Kidney epithelial cell (primary cell): ENCODE results near the gene ARRDC2. TPM values are rescaled to one million over a fixed set of nuclear protein-coding genes. Genes with fewer than 3 reads are reported as not detected.
"Not testable (repeated sequence)": the region's sequence is repeated elsewhere in the genome, so short reads cannot be mapped to it uniquely, and the experiment has no call there.

ENCODE experiments used
- DNase-seq: peaks from one replicate; pipeline ENCODE4 v3.0.0-alpha.2; 2010; ENCODE audit warnings: low read depth
- H3K27me3 ChIP-seq: 2 replicates; pipeline ENCODE4 v1.6.0; 2011; ENCODE audit warnings: low read length; ENCODE audit not compliant: control insufficient read depth, insufficient read depth
- H3K36me3 ChIP-seq: 2 replicates; pipeline ENCODE4 v1.5.1; 2011; ENCODE audit warnings: low read length; ENCODE audit not compliant: control insufficient read depth, insufficient read depth
- H3K4me3 ChIP-seq: 2 replicates; pipeline ENCODE4 v1.5.1; 2011; ENCODE audit warnings: low read depth, mild to moderate bottlenecking, control low read depth, low read length
- CTCF ChIP-seq: IDR thresholded peaks from 2 replicates; pipeline ENCODE4 v1.5.1; 2011; ENCODE audit warnings: mild to moderate bottlenecking, moderate library complexity, low read length, control low read depth, inconsistent platforms; ENCODE audit not compliant: insufficient read depth, poor library complexity, severe bottlenecking
- total RNA-seq: library from RNA; depleted of rRNA; stranded (reverse); fragments of >200 nt; gene quantifications from 2 replicates; pipeline ENCODE4 v1.2.3, GENCODE V29; 2015

Gene ARRDC2
- total RNA-seq, 1 donor from 2014 or later, result 8.4 TPM

GRCh38 chr19:17985037-17985818 lies 22.7 kb upstream of the ARRDC2 start:
- DNase-seq, result no peak
- Histone ChIP-seq H3K27me3 (peaks cover 6% of the 10 kb centered on the region), H3K4me3 (no peak overlapping the region), H3K36me3 (no peaks in the 10 kb centered on the region)
- no peak for TF ChIP-seq CTCF

- not testable (repeated sequence) for H3K27me3 ChIP-seq, H3K4me3 ChIP-seq, H3K36me3 ChIP-seq, DNase-seq
Observed at GRCh38 chr19:17986569-17986968, 21.4 kb upstream of the ARRDC2 start.

GRCh38 chr19:17988161-17988560 lies 19.8 kb upstream of the ARRDC2 start:
- Histone ChIP-seq H3K4me3 (no peak overlapping the region), H3K36me3 (no peaks in the 10 kb centered on the region), H3K27me3 (peaks cover 2% of the 10 kb centered on the region)
- no peak for TF ChIP-seq CTCF
- DNase-seq, result no peak

GRCh38 chr19:17989425-17990094 lies 18.4 kb upstream of the ARRDC2 start:
- no peak for DNase-seq
- H3K4me3 ChIP-seq, result no peak overlapping the region
- no peaks in the 10 kb centered on the region for H3K36me3 ChIP-seq
- no peak for TF ChIP-seq CTCF
- H3K27me3 ChIP-seq, result peaks cover 6% of the 10 kb centered on the region

GRCh38 chr19:17993076-17993813 lies 14.7 kb upstream of the ARRDC2 start:
- no peak for TF ChIP-seq CTCF
- peaks cover 10% of the 10 kb centered on the region for H3K27me3 ChIP-seq
- no peak for DNase-seq
- H3K36me3 ChIP-seq, result no peaks in the 10 kb centered on the region
- no peak overlapping the region for H3K4me3 ChIP-seq

DNA sequence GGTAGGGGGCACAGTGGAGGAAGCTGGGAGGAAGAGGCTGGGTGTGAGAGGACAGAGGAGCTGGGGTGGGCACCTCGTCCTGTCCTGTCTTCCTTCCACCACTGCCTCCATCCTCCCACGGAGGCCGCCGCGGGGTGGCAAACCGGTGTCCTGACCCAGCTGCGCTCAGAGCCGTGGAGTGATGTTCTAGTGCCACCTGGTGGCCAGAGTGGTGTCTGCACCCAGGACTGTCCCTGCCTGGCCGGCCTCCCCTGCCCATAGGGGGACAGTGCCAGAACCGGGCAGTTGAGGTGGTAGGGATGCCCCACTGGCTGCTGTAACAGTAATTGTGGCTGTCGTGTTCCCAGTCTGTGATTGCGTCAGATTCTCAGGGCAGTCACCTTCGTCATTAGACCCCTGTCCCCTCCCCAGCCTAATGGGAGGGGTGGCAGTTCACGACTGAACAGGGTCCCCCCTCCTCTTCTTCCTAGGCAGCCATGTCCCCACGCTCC lies 11.1 kb upstream of the ARRDC2 start:
- no peak for DNase-seq
- Histone ChIP-seq H3K4me3 (no peak overlapping the region), H3K27me3 (peaks cover 10% of the 10 kb centered on the region), H3K36me3 (no peaks in the 10 kb centered on the region)
- TF ChIP-seq CTCF, result peak; percentile 91
